Endometrium (tissue), 2 donors: ENCODE data around the gene PTPRE.

Experiments used
- FAIRE-seq: peaks from 2 replicates; lab custom pipeline; 2012; peaks lifted over from hg19 to GRCh38; lab: Jason Lieb, UNC
- donor health status: control.
- donor health status: control.

PTPRE gene

DNA sequence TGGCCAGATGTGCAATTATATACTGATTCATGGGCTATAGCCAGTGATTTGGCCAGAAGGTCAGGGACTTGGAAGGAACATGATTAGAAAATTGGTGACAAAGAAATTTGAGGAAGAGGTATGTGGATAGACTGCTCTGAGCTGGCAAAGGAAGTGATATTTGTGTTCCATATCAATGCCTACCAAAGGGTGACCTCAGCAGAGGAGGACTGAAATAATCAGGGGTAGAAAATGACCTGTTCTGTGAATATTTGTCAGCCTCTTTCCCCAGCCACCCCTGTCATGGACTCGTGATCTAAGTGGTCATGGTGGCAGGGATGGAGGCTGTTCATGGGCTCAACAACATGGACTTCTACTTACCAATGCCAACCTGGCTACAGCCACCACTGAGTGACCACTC, 47.0 kb downstream of the PTPRE start:
- FAIRE-seq = no peak

DNA sequence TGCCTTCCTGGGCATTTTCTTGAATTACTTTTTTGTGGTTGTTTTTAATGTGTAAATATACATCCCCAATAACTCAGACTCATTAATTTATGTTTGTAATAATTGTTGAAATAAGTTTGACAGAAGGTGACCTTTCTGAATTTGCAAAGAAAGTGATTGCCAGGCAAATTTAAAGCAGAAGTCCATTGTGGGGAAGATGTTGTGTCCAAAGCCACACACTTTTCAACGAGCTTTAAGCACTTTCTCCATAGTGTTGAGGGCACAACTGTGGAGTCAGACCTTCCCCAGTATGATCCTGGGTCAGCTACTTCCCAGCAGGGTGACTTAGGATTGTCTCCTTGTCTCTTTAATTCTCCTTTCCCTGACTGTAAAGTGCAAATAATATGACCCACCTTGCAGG, 52.5 kb downstream of the PTPRE start:
- FAIRE-seq = no peak

DNA sequence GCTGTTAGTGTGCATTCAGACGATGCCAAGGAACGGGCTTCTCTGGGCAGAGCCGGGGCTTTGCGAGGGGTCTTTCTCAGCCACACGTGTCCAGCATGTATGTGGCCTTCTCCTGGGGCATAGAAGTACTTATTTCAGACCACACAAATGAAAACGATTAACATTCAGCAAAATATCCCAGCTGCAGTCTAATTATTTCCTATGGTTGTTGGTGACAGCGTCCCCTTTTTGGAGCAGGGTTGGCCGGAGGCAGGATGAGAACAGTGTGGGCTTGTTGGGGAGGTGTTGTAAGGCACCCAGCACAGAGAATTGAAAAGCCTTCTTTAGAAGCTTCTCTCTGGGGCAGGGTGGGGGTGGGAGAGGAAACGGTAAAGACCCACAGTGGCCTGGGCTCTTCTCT, 54.2 kb downstream of the PTPRE start:
- FAIRE-seq = no peak

DNA sequence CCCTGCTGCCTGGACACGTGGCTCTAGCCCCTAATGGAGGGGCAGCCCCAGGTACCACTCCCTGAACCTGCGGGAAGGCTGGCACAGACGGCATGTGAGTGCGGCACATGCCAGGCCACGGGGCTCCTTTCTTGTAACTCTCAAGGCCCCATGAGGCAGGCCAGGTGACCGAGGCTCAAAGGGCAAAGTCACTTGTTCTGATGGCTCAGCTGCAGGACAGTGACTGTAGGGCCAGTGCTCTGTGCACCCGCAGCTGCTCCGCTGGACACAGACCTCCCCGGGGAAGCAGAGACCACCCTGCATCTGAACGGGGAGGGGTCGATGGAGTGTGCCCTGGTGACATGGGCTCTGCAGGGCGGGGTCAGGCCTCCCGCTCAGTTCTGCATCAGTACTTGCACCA, 55.3 kb downstream of the PTPRE start:
- no peak for FAIRE-seq

DNA sequence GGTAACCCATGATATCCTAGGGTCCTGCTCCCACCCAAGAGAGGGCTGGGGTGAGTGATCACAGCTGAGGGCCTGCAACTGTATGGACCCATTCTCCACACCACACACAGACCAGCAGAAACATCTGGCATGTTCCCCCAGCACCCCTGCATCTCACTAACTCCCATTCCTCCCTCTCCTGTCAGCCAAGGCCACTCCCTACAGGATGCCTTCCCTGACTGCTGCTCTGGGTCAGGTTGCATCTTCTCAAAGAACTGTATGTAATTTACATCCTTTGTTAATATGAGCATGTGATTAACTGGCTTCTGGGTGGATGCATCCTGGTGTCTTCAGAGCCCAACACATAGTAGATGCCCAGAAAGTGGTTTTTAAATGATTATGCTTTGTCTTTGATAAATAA, 56.2 kb downstream of the PTPRE start:
- no peak for FAIRE-seq

DNA sequence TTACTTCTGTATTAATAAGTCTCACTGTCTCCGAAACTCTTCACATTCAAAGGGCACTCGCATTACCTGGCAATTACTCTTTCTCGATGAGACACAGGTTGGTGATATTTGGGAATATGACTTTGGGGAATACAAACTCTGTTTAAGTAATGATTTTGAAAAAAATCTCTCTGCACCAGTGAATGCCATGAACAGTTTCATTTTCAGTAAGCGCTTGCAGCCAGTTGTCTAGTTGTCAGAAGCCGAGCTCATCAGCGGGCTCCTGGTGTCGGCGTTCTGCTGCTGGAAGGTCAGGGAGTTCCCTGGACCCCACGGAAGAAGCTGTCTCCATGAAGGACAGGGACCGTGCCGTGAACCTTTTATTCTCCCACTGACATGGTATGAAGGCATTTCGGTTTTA, 57.7 kb downstream of the PTPRE start:
- FAIRE-seq = no peak

DNA sequence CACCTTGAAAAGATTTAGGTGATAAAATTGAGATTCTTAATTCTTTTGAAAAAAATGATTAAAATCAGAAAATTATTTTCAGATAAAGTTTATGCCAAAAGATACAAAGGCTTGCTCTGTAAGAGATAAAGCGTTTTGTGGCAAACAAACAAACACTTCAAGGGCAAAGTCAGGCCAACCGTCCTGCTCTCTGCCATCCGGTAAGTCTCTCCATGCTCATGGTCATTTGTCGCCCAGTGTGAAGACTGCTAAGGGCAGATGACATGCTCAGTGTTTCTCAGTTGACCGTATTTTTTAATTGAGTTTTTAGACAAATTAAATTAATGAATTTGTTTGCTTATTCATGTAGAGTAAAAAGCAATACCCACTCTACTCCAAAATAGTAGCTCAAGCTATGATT, 60.0 kb downstream of the PTPRE start:
- FAIRE-seq = no peak

DNA sequence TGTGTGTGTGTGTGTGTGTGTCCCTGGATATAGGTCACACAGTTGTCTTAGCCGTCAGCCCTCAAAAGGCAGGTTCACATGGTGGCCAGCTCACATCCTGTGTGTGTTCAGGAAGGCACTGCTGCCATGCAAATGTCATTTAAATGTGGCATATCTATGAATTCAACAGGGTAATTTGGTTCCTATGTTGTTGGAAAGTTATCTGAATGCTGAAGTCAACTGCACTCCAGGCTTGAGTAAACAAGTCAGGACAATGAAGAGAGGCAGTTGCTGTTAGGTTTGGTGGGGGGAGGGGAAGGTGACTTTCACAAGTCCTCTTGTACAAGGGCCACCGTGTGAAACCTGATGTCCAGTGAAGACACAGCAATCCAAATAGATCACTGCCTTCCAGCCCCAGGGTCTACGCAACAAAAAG, 61.1 kb downstream of the PTPRE start:
- FAIRE-seq = no peak

DNA sequence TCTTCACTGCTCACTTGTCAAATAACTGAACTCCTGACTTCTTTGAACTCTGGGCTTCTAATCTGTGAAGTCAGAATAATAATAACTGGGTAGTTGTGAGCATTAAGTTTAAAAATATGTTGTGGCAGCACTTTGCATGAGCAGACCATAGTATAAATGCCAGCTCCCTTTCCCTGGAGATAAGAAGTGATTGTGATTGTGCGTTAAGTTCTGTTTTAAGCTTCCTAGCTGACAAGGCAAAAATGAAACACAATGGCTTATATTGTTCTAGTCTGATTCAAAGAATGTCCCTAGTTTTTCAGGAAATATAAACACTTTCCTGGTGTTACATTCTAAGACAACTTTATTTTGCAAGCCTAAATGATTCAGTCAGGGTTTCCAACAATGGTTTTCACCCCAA, 61.8 kb downstream of the PTPRE start:
- no peak for FAIRE-seq

DNA sequence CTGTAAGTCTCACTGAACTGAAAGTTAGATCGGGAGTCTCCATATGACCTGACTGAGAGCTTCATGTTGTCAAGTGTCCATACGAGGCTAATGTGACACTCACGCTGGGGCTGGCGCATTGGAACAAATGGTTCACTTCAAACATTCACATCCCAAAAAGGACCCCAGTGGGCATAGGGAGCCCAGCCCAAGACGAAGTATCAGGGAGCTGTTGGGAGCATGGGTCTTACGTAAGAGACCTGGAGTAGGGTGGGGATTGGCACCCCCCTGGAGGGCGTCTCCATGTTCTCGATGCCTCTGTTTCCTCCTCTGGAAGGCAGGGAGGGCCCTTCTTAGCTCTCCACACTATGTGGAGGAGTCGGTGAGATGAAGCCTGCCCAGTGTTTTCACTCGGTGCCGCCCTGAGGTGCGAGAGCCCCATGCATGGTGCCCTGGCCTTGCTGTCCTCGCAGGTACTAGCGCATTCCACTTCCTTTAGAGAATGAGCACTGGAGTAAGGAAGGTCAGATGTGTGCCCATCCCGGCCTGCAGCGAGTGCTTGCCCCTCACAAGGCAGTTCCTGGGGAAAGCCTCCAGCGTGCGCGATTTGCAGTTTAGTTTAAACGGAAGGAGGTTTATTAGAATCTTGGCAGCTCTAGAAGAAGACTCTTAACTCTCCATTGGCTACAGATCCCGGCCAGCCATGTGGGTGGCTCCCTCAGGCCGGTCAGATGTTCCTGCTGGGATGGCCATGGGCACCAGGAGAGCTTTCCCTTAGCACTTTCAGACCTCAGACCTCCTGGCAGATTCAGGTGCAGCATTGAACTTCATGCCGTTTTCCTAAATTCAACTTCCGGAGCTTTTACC, 64.4 kb downstream of the PTPRE start:
- no peak for FAIRE-seq

DNA sequence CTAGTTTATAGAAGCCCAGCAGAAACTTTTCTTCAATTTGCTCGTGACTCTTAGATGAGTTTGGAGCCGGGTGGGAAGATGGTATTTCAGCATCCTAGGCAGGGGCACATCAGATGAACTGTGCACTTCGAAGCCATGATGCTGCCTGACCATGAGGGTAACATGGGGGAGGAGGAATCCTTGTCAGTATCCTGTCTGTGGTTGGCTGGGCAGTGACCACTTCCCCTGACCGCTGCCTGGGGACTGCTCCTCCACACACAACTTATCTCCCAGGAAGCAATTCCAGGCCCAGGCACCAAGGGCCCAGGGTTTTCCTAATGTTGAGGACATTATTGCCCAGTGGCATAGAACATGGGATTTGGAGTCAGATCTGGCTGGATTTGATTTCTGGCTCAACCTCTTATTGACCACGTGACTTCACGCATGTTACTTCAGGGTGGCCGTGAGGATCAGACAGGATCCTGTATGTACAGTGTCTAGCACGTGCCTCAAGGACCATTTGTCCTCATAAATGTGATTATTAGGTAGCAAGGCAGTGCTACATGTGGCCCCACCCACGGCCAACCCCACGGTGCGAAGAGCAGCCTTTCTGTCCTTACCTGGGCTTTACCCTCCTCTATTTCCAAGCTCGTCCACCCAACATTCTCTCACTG, 65.2 kb downstream of the PTPRE start:
- FAIRE-seq = no peak

DNA sequence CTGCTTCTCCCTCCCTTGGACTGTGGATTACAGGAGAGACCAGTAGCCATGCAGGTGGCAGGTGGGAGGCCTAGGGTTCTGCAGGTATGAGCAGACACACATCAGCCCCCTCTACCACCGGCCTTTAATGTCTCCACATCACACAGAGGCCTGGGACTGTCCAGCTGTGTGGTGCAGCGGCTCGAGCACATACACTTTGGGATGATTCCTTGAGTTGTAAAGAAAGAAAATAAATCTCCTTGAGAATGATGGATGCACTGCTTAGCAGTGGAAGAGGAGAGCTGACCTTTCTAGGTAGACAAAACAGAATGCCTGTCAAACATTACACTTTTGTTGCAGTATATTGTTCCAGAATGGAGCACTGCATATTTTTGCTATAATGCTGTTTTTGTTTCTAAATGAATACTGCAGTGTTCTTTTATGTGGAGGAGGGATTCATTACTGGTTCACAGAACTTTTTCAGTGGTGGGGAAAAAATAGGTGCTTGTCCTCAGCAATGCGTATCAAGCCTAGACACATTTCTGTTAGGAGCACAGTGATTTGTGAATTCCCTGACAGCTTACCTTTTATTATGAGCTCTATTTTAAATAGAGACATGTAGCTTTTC, 66.0 kb downstream of the PTPRE start:
- no peak for FAIRE-seq

DNA sequence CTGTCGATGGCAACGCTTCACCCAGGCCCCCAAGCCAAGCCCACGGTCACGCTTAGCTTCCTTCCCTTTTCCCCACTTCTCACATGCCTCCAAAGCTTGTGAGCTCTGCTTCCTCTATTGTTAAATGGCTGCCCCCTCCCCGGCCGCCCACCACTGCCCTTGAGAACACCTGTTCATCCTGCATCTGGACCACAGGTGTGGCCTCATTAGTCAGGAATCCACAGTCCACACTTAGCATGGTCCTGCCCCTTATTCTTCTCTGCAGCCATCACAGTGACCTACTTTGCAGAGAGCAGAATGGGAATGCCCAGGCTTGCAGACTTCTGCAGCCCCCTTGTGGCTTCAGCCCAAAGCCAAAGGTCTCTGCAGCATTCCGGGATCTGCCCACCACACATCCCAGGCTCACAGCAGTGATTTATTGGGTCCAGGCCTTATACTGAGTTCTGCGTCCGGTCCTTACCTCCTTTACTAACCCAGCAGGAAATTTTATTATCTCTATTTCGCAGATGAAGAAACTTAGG, 66.9 kb downstream of the PTPRE start:
- no peak for FAIRE-seq

DNA sequence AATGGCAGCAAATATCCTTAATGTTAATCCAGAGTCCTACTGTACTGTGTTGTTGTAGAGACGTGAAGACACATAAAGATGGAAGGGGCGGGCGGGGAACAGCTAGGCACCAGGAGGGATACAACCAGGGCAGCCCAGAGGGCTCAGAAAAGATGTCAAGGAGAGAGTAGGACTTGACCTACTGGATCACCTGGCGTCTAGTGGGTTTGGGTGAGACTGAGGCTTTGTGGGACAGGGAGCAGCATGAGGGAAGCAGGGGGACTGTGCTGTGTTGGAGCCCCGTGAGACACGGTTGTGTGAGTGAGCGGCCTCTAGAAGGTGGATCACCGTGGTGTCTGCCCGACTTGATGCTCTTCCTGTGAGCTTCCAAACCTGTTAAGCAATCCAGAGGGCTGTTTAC, 68.0 kb downstream of the PTPRE start:
- no peak for FAIRE-seq

DNA sequence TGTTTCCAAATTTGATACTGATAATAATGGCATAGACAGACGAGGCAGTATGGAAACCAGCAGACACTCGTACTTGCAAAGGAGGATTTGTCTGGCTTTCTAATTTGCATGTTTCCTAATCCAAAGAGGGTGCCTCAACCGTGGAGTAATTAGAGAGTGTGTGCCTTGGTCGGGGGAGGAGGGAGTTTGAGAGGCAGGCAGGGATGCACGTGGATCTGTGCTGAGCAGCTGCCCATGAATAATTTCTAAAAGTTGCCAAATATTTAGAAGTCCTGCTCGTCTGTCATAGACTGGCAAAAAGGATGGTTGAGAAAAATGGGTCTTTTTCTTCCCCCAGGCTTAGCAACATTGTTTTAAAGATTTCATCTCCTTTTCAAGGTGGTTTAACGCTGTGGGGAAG, 69.4 kb downstream of the PTPRE start:
- no peak for FAIRE-seq

DNA sequence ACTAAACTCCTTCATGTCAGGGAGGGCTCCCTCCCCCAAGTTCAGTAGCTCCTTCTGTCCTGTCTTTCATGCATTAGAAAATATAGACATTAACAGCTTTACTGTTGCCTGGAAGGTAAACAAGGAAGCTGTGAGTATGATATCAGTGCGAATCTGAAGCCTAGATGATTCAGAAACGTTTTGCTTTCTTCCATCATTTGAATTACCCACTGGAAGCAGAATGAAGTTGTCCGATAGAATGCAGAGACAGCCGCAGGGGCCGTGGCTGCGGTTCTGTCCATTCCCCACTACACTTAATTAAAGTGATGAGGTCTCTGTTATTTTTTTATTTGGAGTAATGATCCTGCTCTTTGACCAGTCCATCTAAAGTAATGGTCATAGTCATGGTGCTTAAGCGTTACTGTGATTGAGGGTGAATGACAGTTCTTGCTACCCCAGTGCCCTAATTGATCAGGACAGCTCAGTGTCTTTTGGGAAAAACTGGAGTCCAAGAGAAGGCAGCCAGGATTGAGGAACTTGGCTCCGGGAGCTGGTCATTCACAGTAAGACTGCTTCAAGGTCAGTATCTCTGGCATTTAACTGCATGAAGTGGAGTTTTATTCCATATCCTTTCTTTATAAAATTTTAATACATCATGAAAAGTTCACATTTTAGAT, 69.9 kb downstream of the PTPRE start:
- FAIRE-seq = no peak

DNA sequence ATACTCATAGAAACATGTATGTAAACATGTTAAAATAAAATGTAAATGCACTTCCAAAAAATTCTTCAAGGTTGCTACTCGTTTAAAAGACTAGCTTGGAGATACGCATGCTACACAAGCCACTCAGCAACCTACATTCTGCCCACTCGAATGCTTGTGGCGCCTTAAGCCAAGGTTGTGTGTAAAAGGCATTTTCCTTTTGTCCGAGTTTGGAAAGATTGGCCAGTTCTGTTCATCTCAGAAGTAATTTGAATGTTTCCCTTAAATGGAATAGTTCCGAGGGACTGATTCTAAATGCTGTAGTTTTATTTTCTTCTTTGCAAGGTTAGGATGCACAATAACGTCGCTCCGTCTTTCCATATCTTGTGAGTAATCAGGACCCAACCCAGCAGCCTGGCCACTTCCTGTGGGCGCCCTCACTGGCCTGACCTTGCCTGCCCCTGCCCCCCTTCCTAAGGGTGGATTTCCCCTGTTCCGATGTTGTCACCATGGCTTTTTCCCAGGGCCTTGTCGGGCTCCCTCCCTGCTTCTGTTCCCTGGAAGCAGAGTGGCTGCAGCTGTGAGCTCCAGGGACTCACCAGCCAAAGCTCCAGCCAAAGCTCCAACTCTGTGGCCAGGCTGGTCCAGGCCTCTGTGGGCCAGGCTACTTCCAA, 70.6 kb downstream of the PTPRE start:
- FAIRE-seq = no peak

DNA sequence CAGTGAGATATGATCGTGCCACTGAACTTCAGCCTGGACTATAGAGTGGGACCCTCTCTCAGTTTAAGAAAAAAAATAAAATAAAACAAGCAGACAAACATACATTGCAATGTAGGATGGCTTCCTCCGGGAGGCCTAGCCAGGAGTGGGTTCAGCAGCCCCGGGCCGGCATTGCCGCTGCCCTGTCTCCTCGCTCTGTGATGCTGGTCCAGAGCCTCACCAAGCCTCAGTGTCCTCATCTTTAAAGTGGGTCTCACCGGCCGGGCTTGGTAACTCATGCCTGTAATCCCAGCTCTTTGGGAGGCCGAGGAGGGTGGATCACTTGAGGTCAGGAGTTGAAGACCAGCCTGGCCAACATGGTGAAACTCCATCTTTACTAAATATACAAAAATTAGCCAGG, 71.6 kb downstream of the PTPRE start:
- no peak for FAIRE-seq

DNA sequence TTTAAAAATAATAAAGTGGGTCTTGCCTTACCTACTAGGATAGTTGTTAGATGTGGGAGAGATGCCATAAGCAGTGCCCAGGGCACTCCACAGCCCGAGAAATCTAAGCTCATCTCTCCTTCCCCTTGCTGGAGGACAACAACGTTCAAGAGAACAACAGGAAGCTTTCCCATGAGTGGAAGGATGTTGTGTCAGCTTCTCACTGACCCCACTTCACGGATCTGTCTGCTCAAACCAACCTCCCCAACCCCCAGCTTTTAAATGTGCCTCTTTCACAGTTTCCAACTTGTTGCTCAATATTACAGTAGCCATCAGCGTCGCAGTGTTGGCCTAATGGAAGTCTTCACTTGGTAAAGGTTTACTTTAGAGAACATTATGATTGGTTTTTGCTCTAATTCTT, 72.1 kb downstream of the PTPRE start:
- no peak for FAIRE-seq

DNA sequence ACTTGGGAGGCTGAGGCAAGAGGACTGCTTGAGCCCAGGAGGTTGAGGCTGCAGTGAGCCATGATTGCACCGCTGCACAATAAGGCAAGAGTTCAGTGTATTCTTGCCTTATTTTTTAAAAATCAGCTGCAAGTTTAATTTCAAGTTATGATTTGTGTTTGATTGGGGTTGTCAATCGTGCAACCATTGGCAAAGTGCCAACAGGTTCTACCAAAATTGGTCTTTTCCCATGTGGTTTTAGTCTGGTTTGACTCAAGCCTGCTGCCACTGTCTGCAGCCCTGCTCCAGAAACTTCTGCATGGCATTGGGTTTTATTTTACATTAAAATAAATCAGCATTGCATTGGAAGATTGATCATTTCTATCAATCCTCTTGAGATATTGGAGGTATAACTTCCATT, 72.7 kb downstream of the PTPRE start:
- FAIRE-seq = no peak

DNA sequence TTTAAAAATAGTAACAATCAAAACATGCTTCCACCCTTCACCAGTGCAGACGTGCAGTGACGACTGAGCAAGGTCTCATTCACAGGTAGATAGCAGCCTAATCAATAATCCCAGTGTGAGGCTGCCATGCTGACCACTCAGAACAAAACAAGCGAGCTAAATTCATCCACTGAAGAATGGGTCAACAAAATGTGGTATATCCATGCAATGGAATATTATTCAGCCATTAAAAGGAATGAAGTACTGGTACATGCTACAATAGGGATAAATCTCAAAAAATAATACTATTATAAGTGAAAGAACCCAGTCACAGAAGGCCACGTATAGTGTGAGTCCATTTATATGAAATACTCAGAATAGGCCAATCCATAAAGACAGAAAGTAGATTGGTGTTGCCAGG, 74.0 kb downstream of the PTPRE start:
- no peak for FAIRE-seq

DNA sequence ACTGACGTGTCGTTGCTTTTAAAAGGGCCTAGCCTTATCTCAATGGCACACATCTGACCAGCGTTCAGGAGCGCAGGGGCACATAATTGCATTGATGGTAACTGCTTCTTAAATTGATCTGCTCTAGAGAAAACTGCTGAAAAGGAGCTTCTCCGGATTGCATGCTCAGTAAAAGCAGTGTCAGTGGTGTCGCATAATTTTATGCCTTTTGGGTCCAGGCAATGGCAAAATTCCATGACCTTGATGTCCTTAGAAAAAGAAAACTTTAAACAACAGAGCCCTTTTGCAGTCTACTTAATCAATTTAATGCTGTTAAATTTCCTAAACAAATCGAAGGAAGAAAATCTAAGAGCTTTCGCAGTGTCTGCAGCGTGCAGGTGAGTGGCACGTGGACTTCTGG, 75.7 kb downstream of the PTPRE start:
- no peak for FAIRE-seq
